ENCODE data around the gene MAN2C1.

GRCh38 chr15:75306188-75306587 lies 62.2 kb downstream of the MAN2C1 start:
- TF ChIP-seq CTCF (IDR thresholded peaks at IDR 0.05; ENCODE audit: insufficient read depth, low read length, poor library complexity, severe bottlenecking) = no peak
- TF ChIP-seq EZH2phosphoT487 (conservative IDR thresholded peaks at IDR 0.05; ENCODE audit: low read length) = no peak
